Fibroblast of peridontal ligament (primary cell): ENCODE measurements around the gene IRF7.

Experiments used
- DNase-seq: peaks from one replicate; pipeline ENCODE4 v3.0.0-alpha.2; 2010; ENCODE audit errors: extremely low read depth

IRF7 gene

DNA sequence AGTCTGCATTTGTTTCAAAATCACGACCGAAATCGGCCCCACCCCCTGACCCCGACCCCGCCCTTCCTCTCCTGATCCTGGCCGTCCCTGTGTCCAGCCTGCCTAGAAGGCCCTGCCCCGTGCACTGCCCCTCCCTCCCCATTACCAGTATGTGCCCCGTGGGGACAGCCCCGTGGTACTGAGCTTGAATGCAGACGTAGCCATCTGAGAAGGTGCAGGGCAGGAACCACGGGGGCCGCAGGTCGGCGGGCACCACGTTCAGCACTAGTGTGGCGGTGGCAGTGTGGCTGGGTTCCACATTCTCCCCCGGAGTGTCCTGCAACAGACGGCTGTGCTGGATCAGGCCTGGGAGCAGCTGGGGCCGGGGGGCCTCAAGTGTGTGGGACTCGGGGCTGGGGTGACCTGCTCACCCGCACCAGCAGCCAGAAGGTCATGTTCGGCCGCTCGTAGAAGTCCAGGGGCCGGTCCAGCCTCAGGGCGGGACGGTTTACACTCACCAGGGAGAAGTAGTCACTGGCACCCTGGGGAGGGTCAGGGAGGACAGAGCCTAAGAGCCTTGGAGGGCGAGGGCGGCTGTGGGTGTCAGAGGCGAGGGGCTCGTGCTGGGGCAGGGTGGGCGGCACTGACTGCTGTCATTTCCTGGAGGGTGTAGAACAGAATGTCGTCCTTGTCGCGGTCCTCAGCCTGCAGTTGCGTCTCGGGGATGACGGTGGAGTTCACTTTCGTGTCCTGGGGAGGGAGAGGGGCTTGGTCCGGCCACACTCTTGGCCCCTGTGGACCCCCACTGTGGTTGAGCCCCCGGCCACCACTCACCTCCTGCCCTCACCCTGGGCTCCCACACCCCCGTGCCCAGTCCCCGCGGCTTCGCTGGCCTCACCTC is 5.4 kb upstream of the IRF7 start:
- DNase-seq: no peak

DNA sequence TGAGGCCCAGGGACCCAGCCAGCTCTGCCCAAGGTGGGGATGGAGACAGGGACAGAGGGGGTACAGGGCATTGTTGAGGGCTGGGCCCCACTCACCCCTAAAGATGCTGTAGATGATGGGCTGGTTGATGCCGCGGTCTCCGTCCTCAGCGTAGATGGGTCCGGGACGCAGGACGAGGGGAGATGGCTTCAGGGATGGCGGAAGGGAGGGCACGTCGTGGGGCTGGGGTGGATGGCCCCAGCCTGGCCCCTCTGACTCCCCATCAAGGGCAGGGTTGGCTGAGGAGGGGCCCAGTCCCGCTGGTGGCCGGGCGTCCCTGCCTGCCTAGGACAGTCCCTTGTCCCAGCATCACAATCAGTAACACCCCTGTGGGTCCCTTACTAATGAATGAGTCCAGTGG is 4.5 kb upstream of the IRF7 start:
- no peak for DNase-seq

DNA sequence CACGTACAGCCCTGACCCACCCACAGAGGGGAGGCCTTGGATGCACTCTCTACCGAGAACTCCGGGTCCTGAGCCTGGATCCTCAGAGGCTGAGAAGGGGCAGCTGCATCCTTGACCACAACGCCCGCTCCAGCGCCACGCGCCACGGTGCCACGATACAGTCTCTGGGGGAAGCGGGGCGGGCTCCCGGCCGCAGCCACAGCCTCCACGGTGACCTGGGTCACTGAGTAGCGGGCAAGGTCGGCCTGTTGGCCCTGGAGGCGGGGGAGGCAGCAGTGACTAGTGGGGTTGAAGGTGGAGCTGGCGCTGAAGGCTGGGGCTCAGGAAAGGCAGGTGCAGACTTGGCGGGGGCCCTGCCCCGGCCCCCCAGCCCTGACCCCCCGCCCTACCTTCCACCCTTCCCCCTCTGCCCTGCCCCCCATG is 3.9 kb upstream of the IRF7 start:
- DNase-seq: no peak

DNA sequence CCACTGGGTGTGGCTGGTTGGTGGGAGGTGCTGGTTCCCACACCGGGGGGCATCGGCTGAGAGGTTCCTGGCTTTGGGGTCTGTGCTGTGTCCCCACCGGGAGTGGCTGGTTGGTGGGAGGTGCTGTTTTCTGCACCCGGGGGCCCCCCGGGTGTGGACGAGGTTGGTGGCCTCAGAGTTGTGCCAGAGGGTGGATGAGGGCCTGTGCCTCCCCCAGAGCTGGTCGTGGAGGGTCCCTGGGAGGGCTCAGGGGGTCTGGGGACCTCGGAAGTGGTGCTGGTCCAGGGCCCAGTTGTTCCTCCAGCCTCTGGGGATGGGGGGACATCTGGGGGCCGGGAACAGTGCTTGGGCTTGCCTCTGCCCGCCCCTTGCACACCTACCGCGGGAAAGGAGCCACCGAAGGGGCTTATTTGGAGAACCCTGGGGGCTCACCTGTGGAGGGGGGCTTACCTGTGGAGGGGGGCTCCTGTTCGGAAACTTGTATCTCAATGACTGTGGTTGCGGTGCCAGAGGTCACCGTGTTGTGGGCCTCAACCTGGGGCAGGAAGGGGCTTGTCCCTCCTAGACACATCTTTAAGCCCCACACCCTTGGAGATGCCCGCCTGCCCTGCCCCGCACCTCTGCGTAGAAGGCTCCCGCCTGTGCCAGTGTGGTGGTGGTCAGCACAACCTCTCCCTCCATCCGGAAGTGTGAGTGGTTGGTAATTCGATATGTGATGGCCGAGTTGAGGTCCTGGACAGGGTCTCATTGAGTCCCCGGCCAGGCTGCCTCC is 3.3 kb upstream of the IRF7 start:
- no peak for DNase-seq

DNA sequence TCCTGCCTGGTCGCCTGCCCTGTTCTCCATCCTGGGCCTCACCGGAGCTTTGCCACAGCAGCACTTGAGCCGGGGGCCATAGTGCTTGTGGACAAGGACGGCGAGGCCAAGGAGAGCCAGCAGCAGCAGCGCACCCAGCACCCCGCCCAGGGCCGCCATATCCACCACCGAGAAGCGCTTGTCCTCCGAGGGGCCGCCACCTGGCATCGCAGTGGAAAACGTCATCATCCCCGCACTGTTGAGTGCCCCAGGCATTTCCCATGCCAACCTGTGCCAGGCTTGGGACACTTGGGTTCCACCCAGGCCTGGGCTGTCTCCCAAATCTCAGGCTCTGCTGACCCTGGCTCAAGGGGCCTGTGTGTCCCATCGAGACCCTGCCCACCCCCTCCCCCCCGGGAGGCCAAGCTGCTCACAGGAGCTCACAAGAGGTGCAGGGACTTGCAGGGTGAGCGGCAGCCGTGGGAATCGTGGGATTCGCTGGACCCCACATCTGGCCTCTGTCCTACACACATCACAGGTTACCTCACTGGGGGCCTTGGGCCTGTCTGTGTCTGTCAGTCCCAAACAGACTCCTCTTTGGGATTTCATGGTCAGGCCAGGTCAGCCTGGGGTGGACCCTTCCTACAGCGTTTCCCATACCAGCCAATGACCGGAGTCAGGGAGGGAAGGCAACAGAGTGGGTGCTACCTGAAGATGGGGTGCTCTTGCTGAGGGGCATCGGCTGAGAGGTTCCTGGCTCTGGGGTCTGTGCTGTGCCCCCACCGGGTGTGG is 2.3 kb upstream of the IRF7 start:
- no peak for DNase-seq

DNA sequence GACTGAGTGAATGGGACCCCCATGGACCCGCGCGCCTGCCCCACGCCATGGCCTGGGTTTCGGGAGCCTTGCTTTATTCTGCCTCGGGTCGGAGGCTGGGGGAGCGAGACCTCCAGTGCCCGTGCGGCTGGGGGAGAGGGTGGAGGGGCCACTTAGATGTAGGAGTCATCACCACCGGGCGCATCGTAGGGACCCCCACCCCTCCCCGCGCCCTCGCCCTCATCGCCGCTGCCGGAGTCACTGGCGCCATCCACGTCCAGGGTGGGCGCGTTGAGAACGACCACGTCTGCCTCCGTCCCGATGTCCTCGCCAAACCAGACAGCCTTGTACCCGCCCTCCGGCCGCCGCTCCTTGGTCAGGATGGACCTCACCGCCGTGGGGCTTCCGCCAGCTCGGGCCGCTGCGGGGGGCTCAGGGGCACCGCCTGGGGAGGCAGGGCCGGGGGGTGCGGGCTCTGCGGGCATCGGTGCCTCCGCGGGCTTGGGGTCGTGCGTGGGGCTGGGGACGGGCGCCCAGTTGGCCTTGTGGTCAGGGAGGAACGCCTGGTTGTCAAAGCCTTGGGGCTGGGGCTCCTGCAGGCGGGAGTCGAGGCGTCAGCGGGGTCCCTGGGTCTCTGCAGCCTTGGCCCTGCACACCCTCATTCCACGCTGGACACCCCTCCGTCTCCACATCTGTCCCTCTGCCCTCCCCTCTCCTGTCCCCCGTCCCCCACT is 1.6 kb upstream of the IRF7 start:
- DNase-seq: no peak

DNA sequence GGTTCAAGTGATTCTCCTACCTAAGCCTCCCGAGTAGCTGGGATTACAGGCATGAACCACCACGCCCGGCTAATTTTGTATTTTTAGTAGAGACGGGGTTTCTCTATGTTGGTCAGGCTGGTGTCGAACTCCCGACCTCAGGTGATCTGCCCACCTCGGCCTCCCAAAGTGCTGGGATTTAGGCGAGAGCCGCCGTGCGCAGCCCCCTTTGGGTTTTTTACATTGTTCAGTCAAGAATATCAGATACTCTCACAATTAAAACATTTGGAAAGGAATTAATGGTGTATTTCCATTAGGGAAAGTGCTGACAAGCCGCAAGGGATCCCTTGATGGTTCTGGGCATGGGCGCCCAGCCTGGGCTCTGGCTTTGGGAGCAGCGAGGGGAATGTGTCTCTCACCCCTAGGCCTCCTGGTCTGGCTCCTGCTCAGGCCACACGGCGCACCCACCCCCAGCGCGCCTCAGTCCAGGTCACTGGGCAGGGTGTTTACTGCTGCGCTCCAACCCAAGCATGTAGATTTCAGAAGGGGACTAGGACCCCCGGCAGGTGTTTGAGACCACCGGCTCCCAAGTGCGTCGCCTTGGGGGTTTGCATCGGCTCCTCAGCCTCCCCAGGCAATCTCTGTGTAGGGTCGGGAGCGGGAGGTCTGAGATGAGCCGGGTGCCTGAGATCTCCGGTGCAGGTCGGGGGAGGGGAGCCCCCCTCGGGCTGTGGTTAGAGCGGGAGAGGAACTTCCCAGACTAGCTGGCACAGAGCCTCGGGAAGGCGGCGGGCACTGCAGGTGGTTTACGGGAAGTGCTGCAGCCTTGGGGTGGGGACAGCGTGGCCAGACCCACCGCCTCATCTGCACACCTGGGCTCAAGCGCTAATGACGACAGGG is 809 bp upstream of the IRF7 start:
- no peak for DNase-seq

DNA sequence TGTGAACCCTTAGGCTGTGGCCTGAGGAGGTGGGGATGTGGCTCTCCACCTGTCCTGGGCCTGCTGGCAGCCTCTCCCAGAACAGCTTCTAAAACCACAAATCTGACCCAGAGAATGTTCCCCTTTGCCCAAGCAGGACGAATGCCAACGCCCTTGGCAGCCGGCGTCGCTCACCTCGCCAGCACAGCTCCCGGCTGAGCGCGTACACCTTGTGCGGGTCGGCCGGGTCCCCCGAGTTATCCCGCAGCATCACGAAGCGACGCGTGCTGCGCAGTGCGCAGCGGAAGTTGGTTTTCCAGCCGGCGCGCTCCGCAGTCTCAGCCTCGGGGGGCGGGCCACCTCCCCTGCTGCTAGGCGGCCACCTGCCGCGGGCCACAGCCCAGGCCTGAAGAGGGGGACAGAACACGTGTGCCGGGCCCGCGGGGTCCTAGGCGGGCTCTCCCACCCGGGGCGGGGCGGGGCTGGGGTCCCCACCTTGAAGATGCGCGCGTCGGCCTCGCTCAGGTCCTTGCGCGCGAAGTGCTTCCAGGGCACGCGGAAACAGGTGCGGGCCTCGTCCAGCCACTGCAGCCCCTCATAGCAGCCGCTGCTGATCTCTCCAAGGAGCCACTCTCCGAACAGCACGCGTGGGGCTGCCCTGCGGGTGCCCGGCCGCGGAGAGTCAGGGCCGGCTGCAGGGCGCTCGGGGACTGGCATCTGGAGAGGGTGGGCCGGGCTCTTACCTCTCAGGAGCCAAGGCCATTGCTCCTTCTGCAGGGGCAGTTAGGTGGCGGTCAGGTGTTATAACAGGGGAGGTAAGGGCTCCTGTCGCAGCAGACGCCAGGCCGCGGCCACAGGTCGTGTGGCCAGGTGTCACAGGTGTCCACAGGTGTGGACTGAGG is 887 bp downstream of the IRF7 start:
- no peak for DNase-seq

DNA sequence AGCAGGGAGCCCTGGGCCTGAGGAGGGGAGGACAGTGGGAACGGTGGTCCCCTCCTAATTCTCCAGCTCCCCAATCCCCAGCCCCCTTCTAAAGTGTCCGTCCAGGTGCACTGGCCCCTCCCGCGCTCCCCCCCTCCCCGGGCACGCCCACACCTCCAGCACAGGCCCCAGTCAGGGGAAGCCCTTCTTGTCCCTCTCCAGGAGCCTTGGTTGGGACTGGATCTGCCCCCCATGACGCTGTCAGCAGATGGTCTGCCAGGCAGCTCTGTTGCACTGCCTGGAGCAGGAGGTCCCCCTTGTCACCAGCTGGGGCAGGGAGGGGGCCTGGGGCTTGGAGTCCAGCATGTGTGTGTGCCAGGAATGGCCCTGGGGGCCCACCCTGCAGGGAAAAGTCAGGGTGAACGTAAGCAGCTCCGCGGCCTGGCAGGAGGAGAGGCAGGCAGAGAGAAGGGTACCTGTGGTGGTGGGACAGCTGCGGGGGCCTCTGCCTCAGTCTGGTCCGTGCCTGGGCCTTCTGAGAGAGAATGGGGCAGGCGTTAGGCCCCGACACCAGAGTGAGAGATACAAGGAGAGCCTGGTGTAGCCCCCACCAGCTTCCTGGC is 1.6 kb downstream of the IRF7 start:
- no peak for DNase-seq

DNA sequence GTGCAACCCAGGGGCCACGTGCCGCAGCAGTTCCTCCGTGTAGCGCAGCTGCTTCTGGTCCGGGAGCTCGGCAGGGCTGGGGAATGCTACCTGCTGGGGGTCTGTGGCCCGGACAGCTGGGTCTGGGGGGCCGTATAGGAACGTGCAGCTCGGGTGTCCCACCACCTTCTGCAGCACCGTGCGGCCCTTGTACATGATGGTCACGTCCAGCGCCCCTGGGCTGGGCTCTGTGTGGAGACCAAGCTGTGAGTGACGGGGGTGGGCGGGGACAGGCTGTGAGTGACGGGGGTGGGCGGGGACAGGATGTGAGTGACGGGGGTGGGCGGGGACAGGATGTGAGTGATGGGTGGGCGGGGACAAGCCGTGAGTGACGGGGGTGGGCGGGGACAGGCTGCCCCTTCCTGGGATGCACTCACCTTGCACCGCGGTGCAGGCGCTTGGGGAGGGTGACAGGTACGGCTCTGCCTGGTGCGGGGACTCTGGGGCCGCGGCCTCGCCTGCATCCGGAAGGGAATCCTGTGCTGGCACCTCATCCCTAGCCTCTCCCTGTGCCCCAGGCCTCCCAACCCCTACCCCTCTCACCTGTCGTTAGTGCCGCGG is 2.3 kb downstream of the IRF7 start:
- DNase-seq: no peak

DNA sequence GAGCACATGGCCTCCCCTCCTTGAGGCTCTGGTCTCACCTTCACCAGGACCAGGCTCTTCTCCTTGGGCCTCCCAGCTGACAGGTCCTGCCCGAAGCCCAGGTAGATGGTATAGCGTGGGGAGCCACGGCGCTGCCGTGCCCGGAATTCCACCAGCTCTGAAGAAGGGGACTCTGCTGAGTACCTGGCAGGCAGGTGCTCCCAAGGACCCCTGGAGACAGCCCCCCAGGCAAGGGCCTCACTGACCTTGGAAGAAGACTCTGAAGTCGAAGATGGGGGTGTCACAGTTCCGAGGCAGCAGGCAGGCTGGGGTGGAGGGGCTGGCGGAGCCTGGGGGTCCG is 2.8 kb downstream of the IRF7 start:
- no peak for DNase-seq

DNA sequence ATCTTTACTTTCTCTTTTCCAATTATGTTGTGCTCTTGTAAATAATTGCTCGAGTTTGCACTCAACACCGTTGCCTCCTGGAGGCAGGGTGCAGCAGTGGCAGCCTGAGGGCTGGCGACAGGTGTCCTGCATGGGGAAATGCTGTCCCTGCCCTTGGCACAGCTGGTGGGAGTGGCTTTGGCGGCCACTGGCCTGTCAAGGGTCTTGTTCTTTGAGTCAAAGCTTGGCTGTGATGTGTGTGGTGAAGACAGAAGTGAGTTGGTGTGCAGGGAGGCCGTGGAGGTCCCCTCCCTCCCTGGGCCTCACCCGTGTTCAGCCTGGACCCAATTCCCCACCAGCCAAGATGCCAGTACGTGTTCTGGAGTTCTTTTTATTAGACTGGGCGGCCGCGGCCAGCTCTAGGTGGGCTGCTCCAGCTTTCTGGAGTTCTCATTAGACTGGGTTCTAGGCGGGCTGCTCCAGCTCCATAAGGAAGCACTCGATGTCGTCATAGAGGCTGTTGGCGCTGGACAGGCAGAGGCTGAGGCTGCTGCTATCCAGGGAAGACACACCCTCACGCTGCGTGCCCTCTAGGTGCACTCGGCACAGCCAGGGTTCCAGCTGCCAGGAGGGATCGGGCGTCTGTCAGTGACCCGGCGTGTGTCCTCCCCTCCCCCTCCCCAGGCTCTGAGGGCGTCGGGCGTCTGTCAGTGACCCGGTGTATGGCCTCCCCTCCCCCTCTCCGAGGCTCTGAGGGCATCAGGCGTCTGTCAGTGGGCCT is 3.4 kb downstream of the IRF7 start:
- DNase-seq: no peak

DNA sequence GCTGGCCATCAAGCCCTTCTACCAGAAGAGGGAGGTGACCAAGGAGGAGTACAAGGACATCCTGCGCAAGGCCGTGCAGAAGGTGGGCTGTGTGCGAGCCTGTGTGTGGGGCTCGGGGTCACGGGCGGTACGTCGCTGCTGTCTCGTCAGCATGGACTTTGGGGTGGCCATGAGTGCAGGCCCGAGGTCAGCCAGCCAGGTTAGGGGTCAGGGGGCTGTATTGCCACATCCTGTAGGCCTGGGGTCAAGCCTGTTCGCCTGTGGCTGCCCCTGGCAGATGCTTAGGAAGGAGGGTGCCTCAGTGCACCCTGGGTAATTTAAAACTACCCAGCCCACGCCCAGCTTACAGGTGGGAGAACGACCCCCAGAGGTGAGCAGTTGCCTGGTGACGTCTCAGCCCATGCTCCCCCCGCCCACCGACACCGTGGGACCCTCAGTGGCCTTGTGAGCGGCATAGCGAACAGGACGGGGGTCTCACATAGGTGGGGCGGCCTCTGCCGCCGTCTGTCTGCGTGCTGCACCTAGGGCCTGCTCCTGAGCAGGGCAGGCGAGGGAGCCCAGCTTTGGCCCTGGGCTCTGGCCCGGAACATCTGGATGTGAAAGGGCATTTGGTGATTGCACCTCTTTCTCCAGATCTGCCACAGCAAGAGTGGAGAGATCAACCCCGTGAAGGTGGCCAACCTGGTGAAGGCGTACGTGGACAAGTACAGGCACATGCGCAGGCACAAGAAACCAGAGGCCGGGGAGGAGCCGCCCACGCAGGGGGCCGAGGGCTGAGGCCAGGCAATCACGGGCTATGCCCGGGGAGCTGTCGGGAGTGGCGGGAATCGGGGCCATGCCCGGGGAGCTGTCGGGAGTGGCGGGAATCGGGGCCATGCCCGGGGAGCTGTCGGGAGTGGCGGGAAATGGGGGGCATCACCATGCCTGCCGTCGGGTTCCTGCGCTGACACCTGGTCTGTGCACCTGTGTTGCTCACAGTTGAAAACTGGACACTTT is 4.5 kb downstream of the IRF7 start:
- DNase-seq: no peak

DNA sequence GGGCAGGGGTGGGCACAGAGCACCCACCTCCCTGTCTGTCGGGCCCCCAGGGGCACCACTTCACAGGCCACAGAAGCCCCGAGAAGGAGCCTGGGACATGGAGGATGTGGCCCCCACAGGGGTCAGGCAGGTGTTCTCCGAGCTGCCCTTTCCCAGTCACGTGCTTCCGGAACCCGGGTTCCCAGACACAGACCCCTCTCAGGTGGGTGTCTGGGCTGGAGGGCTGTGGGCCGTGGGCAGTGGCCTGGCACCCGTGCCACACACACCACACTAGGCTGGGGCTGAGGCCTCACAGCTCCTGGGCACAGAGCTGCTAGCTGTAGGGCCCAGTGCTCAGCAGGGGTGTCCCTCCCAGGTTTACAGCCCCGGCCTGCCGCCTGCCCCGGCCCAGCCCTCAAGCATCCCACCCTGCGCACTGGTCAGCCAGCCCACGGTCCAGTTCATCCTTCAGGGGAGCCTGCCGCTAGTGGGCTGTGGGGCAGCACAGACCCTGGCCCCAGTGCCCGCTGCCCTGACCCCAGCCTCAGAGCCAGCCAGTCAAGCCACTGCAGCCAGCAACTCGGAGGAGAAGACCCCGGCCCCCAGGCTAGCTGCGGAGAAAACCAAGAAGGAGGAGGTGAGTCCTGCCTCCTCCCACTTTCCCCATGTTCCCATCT is 5.5 kb downstream of the IRF7 start:
- no peak for DNase-seq

DNA sequence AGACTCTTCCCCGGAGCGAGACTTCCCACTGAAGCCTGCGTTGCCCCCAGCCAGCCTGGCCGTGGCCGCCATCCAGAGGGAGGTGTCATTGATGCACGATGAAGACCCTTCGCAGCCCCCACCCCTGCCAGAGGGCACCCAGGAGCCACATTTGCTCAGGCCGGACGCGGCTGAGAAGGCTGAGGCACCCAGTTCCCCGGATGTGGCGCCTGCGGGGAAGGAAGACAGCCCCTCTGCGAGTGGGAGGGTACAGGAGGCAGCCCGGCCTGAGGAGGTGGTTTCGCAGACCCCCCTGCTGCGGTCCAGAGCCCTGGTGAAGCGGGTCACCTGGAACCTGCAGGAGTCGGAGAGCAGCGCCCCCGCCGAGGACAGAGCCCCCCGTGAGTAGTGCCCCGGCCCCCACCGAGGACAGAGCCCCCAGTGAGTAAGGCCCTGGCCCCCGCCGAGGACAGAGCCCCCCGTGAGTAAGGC is 6.4 kb downstream of the IRF7 start:
- DNase-seq: no peak

DNA sequence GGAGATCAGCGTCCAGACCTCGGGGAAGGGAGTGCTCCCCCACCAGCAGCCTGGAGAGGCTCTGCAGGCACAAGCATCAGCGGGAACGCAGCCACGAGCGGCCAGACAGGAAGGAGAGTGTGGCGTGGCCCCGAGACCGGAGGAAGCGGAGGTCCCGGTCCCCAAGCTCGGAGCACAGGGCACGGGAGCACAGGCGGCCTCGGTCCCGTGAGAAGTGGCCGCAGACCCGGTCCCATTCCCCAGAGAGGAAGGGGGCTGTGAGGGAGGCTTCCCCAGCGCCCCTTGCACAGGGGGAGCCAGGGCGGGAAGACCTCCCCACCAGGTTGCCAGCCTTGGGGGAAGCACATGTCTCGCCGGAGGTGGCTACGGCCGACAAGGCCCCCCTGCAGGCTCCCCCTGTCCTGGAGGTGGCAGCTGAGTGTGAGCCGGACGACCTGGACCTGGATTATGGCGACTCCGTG is 6.9 kb downstream of the IRF7 start:
- DNase-seq: no peak
